Hepatocyte (in vitro differentiated cells): ENCODE results near the gene TEX261.

Experiments used
- CTCF ChIP-seq: fragments of 200-600 bp; sonication (generic); IDR thresholded peaks from 2 replicates; pipeline ENCODE4 v1.5.1; 2016; ENCODE audit warnings: antibody characterized with exemption, mild to moderate bottlenecking; ENCODE audit not compliant: poor library complexity
- EZH2 ChIP-seq: fragments of 200-600 bp; sonication (generic); IDR thresholded peaks from 2 replicates; pipeline ENCODE4 v1.6.1; 2016; ENCODE audit warnings: antibody characterized with exemption, mild to moderate bottlenecking, borderline replicate concordance
- EZH2phosphoT487 ChIP-seq: fragments of 200-600 bp; sonication (generic); IDR thresholded peaks from one replicate; pipeline ENCODE4 v1.6.1; 2018; ENCODE audit warnings: antibody characterized with exemption, mild to moderate bottlenecking, low read depth, moderate library complexity; ENCODE audit not compliant: unreplicated experiment, severe bottlenecking

GRCh38 chr2:70943205-70943871 is 51.3 kb downstream of the TEX261 start:
- TF ChIP-seq CTCF (no peak), EZH2phosphoT487 (no peak), EZH2 (no peak)
